GM19438 (cell line): Measurements from ENCODE around the gene AFF1.
"Not testable (repeated sequence)": the region's sequence is repeated elsewhere in the genome, so short reads cannot be mapped to it uniquely, and the experiment has no call there.

Experiments used
- ATAC-seq: cut with Tn5 transposase; IDR thresholded peaks from one replicate; pipeline ENCODE4 v1.9.1; 2021; ENCODE audit warnings: low read depth; ENCODE audit not compliant: unreplicated experiment

The AFF1 gene

DNA sequence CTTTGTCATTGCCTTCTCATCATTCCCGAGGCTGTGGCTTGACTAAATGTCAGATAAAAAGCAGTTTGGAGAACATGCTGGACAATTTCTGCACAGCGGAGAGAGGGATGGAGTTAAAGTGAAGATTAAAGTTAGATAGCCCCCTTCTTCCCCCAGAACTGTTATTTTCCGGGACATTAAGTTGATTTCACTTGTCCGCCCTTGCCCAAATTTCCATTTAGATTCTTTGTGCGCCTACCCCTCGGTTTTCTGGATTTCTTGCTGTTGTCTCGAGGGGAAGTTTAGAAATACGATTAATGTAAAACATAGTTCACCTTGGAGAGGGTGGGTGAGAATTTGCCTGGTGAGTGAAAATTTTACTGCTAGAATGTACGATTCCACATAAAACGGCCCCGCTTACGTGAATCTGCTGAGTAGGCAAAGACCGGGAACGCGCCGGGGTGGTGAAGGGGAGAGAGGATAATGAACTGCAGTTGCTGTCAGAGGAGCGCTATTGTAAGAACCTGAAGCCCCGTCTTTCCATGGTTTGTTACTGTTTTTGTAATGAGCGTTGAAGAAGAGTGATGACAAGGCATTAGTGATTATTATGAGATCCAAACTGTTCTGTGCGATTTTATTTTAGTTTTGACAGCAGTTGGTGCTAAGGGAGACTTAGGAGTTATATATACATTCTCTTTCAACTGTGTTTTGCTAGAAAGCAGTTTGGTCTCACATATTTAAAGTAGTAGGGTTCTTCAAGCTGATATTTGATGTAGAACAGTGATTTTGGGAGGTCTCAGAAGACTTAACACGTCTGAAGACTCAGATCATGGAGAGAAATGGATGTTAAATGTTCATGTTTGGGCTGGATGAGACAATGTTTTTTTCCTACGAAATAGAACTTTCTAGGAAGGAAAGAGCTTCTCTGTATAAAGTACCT lies 73.0 kb downstream of the AFF1 start:
- ATAC-seq = no peak

DNA sequence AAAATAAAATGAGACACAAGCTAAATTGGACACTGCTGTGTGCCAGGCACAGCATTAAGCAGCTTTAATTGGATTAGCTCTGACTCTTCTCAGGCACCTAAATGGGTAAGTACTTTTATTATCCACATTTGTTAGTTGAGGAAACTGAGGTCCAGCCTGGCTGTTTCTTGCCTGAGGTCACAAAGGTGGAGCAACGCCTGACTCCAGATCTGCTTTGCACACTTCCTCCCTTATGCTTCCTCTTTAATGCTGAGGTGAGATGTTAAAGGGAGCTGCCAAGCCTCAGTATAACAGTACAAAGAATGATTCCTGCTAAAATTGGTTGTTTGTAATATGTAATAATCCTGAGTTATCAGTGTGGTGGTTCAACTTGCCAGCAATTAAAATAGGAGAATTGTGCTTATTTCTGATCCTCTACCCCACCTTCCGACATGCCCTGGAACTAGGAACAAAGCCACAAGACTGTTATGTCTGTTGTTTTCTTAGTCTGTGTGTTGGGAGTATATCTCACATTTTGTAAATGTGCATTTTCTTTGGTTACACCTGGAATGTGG lies 74.4 kb downstream of the AFF1 start:
- no peak for ATAC-seq

DNA sequence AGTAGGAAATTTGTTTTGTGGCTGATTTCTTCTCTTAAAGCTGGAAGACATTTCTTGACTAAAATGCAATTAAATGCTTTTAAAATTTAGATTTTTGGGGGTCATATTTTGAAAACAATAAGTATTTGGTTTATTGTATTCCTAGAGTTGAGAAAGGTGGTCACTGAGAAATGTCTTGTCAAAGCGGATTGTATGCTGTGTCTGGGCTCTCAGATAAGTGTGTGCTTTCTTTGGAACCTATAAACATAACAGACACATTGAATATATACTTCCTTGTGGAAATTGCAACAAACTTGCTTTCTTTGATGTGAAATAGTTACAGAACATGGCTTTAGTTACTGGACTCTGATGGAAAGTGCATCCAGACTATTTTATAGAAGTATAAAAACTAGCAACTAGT lies 75.4 kb downstream of the AFF1 start:
- no peak for ATAC-seq

DNA sequence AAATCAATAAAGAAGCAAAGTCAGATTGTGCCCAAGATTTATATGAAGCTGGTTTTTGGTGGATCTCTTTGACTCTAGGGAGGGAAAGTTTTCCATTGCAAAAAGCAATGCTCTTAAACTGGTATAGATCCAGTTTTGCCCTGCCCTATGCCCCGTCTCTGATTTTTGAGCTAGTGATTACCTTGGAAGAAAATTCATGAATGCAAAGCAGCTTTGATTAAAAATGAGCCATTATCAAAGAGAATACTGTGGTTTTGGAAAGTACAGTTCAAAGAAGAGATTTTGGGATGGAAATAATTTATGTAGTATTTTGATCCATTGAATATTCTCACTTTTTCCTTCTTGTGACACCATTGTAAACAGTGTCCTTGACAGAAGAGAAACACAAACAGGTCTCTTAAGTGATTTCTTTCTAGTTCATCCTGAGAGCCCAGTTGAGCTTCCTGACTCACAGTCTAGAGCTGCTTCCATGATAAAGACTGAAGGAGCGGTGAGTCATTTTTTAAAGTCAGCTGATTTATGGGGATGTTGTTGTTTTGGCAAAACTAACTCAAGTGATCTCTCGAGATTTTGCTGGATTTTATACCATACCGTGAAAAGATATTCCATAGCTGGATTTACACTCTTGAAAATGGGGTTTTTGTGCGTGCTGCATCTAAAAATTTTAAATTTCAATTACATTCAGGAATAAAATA lies 76.7 kb downstream of the AFF1 start:
- no peak for ATAC-seq

DNA sequence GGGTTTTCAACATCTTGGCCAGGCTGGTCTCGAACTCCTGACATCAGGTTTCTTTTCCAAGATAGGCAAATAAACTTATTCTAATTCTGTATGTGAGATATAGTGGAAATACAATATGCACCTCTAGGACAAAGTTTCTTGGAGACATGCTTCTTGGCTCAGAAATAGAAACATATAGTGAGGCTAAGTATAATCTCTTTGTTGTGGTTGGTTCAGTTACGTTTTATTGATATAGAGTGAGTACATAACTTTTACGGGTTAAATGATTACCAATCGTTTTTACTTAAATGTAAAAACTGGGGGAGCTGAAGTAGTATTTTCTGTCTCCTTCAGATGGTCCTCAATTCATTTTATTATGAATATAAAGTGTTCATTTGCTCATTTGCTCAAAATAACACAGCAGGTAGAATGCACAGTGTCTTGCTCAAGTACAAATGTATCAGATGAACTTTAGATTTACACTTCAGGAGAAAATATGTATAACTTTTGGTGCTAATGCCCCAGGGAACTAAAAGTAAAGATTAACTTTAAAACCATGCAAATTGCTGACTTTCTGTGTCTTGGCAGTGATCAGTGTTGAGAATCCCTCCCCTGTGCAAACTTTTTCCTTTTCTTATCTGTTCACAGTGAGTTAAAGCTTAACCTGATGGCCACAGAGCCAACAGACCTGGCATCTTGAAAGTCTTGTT lies 77.6 kb downstream of the AFF1 start:
- peak; percentile 76 for ATAC-seq

DNA sequence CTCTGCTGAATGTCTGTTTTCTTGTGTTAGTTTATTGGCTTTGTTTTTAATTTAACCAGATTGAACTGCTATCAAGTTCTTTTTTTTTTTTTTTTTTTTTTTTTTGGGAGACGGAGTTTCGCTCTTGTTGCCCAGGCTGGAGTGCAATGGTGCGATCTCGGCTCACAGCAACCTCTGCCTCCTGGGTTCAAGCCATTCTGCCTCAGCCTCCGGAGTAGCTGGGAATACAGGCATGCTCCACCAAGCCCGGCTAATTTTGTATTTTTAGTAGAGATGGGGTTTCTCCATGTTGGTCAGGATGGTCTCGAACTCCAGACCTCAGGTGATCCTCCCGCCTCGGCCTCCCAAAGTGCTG lies 78.1 kb downstream of the AFF1 start:
- not testable (repeated sequence) for ATAC-seq

DNA sequence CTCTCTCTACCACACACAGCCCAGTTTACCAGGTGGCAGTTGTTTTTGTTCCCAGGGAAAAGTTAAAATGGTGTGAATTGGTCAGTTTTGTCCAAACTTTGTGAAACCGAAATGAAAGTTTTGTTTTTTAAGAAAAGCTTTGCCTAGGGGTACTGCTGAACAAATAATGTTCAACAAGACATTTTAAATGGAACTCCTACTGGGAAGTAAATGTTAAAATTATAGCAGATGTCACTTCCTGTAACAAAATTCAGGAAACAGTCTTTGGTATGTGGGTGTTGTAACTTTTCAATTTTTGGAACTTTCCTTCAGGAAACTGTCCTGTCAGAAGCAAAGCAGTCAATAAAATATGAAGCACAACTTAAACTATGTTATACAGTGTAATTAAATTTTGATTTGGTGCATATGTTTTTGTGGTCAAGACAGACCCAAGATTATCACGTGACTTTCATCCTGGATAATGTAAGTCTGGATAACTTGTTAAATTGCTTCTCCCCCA lies 79.5 kb downstream of the AFF1 start:
- ATAC-seq = no peak

DNA sequence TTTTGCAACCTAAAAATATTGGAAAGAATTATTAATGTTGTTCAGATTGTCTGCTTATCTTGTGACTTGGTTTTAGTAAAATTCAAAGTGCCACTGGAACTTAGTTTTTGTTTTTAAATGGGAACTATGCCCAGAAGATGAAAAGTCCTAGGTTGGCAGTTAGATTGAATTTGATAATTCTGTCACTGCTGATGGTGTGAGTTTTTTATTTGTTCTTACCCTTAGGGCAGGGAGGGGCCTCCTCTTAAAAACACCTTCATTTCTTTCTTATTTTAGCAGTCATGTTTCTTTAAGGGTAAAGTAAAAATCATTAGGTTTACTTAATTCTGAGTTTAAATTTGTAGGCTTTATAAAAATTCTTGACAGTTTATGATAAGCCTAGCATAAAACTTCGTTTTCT lies 80.6 kb downstream of the AFF1 start:
- no peak for ATAC-seq

DNA sequence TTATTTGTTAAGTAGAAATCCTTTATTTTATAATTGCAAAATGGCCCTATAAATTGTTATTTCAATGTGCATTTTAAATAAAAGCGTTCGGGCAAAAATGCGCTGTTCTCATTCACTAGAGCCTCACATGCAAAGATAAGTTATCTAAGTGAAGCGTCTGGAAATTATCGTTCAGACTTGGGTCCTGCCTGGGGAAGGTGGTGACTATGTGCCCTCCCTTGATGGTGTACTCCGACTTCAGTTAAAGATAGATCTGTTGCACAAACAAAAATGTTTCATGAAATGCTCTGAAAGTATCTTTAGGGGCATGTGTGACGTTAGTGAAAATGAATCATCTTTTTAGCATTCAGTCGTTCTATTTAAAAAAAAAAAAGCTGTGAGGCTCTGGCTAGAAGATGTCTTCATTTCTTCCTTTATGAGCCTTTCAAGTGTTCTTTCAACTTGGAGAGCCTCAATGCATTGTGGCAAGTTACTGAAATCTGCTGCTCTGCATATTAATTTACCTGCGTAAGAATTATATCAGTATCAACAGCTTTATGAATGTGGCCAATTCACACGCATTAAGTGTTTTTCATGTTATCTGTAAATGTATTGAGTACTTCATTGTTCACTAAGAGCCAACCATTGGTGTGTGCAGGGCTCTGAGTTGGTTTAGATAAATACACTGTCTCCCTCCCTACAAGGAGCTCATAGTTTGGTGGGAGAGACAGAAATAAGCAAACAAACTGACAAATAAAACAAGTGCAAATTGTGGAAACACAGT lies 83.0 kb downstream of the AFF1 start:
- ATAC-seq = no peak

DNA sequence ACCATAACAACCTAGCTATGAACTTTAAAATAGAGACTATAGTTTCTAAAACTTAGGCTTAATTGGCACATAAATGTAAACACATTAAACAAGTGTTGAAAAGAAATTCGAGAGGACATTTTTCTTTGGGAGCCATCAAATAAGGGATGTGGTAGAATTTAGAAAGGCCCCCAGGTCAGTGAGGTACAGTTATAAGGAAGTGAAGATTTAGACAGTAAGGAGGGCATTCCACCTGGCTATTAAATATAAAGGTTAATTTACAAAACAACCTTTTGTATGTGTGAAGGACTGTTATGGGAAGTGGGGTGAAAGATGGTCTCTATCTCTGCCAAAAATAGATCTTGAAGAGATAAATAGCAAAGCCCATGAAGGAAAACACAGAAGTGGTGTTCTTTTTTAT lies 83.9 kb downstream of the AFF1 start:
- no peak for ATAC-seq

DNA sequence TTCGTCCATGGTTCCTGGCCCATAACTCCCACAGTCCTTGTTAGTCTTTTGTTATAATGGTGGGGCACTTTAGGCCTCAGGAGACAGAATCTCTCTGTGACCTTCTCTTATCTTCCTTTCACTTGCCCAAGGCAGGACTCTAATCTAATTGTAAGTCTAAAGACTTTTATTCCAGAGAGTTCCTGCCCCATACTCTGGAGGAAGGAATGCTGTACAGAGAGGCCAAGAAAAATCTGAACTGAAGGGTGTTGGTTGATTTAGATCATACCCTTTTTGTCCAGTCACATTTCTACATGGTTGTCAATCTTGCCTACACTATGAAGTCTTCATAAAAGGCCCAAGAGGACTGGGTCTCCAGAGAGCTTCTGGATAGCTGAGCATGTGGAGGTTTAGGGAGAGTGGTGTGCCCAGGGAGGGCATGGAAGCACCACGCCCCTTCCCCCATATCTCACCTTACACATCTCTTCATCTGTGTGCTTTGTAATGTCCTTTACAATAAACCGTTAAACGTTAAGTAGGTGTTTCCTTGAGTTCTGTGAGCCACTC lies 84.5 kb downstream of the AFF1 start:
- no peak for ATAC-seq

DNA sequence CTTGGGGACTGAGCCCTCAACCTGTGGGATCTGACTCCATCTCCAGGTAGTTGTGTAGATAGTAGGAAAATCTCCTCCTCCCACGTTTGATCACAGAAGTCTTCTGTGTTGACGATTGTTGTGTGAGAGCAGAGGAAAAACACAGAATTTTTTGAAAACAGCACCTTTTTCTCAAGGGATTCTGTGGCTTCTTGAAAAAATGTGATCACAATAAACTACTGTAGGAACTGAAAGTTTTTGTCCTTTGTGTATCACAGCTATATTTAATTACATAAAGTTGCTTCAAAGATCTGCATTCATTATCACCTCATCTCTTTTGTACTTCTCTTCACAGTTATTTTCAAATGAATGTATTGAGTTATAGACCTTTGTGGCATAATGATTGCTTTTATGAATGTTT lies 85.1 kb downstream of the AFF1 start:
- ATAC-seq = no peak

DNA sequence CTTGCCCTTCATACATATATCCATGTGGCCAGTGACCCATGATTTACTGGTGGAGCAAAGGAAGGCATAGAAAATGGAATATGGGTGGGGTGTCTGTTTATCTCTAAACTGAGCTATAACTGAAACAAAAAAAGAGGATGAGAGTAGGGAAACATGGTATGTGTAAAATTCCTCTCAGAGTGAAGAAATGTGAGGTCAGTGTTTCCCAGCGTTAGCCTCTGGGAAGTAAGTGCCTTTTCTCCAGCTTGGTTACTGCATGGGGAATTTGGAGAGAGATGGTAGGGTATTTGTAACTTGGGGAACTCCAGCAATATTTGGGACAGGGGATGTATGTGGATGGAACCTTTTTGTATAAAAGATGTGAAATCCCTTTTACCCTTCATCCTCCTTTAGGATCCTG lies 89.4 kb downstream of the AFF1 start:
- ATAC-seq = no peak

DNA sequence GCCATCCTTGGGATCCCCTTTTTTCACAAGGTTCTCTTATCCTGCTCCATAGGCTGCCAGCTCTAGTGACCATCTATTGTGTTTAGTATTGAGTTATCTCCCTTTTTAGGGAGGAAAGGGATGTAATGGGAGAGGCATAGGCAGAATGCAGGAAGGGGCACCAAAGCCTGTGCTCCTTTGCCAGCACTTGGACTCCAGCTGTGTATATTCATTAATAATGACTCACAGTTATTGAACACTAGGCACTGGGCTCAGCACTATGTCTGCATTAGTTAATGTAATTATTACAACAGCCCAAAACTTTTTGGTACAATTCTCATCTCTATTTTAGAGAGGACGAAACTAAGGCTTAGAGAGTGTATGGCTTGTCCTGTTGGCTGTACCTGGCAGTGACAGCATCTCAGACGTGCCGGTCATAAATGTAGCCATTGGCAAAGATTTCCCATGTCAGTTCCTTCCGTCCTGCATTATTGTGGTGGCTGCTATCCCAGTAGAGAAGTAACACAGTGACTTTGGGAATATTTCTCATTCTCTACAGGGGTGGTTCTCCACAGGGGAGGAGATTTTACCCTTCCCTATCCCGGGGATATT lies 90.3 kb downstream of the AFF1 start:
- ATAC-seq = no peak

DNA sequence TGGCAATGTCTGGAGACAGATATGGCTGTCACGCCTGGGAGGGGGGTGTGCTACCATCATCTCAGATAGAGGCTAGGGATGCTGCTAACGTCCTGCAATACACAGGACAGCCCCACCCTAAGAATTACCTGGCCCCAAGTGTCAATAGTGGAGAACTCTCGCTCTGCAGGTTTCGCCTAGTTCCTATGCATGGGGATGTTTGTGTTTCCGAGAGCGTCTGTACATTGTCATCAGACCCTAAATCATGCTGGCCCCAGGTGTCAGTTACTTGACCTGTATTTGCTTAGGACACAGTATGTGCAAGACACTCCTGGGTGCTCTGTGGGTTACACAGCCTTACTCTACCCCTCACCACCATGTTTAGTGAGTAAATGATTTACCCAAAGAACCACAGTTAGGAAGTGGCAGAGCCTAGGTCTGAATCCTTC lies 90.8 kb downstream of the AFF1 start:
- ATAC-seq = peak; percentile 86

DNA sequence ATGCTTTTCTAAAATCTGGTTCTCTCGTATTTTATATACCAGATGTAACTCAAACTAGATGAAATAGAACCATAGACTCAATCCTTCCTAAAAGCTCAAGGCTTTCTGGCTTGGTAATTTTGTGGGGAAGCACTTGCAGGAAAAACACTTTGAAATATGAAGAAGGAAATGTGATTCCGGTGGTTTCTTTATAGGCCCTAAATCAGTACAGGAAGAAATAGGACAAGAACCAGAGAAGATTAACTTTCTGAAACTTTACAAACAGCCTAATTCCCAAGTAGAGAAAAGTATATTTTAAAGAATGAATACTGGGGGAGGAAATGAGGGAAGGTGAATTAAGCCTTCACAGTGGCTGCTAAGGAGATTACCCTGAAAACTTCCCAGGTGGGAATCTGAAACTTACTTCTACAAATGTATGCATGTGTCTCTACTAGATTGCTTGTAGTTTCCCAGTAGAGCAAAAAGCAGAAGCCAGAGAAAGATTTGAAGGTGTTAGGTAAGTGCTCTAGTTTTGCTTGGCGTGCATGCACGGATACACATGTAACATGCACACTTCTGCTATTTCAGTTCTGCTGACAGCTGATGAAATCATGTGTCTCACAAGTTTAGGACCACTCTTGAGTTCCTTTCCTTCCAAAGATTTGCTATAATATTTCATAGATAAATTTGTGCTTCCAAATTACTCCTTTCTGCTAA lies 92.1 kb downstream of the AFF1 start:
- ATAC-seq = peak; percentile 56

DNA sequence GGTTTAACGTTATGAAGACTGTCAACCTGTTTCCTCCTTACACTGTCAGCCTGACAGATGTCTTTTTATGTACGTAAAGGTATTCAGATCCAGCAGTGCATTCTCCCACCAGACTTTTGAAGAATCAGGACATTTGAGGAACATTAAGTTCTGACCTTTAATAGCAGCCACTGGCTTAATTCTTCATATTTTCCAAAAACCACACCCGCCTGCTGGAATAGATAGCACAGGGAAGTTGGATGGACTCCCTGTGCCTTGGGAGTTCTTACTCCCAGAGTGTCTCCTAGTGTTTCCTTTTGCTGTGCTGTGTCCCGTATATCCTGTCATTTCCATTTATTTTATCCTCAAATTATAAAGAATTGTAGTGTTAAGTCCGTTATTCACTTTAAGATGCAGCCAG lies 94.5 kb downstream of the AFF1 start:
- ATAC-seq = no peak

DNA sequence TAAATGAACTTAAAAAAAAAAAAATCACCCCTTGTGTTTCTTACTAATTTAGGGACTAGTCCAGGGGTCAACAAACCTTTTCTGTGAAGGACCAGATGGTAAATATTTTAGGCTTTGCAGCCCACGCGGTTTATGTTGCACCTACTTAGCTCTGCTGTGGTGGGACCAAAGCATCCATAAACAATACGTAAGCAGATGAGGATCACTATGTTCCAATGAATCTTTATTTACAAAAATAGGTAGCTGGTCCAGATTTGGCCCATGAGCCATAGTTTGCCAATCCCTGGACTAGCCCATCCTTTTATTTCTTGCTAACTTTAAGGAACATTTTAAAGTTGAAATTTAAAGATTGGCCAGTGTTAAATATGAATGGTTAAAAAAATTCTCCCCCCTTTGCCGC lies 95.3 kb downstream of the AFF1 start:
- ATAC-seq = no peak
